Hair follicle dermal papilla cell (primary cell): ENCODE results near the gene ADGRB2. TPM values are rescaled to one million over a fixed set of nuclear protein-coding genes. Genes with fewer than 3 reads are reported as not detected.

Experiments
- small RNA-seq: library from RNA; depleted of rRNA; stranded (forward); fragments of <200 nt; gene quantifications from one replicate; pipeline ENCODE3, GENCODE V24; 2012
- total RNA-seq: library from RNA; depleted of rRNA; stranded (reverse); fragments of >200 nt; gene quantifications from 2 replicates; pipeline ENCODE4 v1.2.3, GENCODE V29; 2012

ADGRB2 gene
- 4.6 and 6.2 TPM in 2 replicates for total RNA-seq

GRCh38 chr1:31764312-31765040 is at the start of gene ADGRB2:
ADGRB2 (minus strand) TSS chr1:31764340; CDS start chr1:31757221, 7,119 bp downstream.

DNA sequence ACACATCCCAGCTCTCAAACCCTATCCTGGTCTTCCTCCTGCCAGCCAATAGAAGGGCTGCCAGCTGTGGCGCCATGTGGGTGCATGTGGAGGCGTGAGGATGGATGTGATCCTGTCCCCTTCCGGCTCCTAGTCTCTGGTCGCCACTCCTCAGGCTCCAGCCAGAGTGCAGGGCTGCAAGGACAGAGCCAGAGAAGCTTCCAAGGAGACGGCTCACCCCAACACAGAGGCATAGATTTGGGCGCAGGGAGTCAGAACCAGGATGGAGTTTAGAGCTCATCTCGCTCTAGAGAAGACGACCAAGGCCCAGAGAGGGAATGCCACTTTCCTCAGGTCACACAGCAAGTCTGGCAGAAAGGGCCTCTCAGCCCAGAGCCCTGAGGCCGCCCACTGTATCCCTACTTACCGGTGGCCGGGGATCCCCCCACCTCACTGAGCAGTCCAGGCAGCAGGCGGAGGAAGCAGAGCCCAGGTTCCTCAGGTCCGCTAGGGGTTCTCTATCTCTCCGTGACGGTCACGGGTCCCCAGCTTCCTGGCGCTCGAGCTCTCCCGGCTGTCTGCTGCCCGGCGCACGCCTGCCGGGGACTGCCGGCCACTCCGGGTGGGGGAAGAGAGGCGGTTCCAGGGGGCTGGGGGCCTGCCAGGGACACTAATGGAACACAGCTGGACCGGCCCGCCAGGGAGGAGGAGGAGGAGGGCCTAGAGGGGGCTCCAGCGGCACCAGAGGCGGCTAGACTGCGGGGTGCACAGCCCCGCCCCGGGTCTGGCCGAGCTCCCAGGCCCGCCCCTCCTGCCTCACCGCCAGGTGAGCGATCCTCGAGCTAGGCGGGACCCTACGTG is 60.5 kb downstream of the ADGRB2 start, which contains the start of gene COL16A1:
Gene COL16A1 (minus strand): TSS at position 587 of the 840 bp plus-strand sequence. CDS start 1,824 bp downstream, outside the sequence.

Small RNAs within 50 kb of the gene (small RNA-seq; reads per million reads assigned to genes)
- not detected for gene MIR4254

Other genes with a start within 250 kb of the ADGRB2 start
- gene TINAGL1, start 187.8 kb downstream of the ADGRB2 start, total RNA-seq, result 1.6 and 3.2 TPM in 2 replicates
- not detected in 2 replicates for gene HCRTR1, start 146.7 kb downstream of the ADGRB2 start, total RNA-seq
- 85.5 and 94.8 TPM in 2 replicates for gene PEF1, start 119.5 kb downstream of the ADGRB2 start, total RNA-seq
- 240 and 317 TPM in 2 replicates for gene COL16A1, start 60.3 kb downstream of the ADGRB2 start, total RNA-seq
- 49.1 and 51.1 TPM in 2 replicates for gene SPOCD1, start 51.7 kb upstream of the ADGRB2 start, total RNA-seq
- gene PTP4A2, start 174.0 kb upstream of the ADGRB2 start, total RNA-seq, result 307 and 372 TPM in 2 replicates
- gene KHDRBS1, start 249.5 kb upstream of the ADGRB2 start, total RNA-seq, result 43.3 and 45.2 TPM in 2 replicates